ENCODE measurements around the gene EIPR1.

The EIPR1 gene

GRCh38 chr2:3256605-3257004, 121.0 kb downstream of the EIPR1 start:
- no peak for DNase-seq (ENCODE audit: low read depth in 2 of 2, low spot score in 1 of 2)

GRCh38 chr2:3256157-3256556, 121.5 kb downstream of the EIPR1 start:
- no peak for DNase-seq (ENCODE audit: low read depth in 2 of 2, low spot score in 1 of 2)

DNA sequence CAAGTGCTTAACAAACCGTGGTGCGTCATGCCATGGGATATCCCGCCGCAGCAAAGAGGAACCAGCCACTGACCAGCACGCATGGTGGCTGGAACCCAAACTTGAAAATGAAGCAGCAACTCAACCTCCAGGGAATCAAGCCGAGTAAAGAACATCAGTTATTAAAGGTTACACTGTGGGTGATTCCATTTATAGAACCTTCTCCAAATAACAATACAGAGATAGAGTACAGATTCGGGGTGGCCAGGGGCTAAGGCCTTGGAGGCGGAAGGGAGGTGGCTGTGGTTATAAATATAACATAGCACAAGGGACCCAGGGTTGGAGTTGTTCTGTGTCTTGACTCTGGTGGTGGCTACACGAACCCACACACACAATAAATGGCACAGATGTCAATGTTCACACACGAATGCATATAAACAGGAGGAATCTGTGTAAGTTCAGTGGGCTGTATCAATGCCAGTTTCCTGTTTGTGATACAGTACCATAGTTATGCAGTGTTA, 123.1 kb downstream of the EIPR1 start:
- DNase-seq (ENCODE audit: low read depth in 2 of 2, low spot score in 1 of 2): no peak

- DNase-seq (ENCODE audit: low read depth in 2 of 2, low spot score in 1 of 2): no peak
These were observed 123.6 kb downstream of the EIPR1 start for GRCh38 chr2:3253913-3254441.

- DNase-seq (ENCODE audit: low read depth in 2 of 2, low spot score in 1 of 2): no peak
These were observed 125.7 kb downstream of the EIPR1 start for GRCh38 chr2:3251946-3252345.

GRCh38 chr2:3249476-3249962, 128.1 kb downstream of the EIPR1 start:
- DNase-seq (ENCODE audit: low read depth in 2 of 2, low spot score in 1 of 2): no peak

DNA sequence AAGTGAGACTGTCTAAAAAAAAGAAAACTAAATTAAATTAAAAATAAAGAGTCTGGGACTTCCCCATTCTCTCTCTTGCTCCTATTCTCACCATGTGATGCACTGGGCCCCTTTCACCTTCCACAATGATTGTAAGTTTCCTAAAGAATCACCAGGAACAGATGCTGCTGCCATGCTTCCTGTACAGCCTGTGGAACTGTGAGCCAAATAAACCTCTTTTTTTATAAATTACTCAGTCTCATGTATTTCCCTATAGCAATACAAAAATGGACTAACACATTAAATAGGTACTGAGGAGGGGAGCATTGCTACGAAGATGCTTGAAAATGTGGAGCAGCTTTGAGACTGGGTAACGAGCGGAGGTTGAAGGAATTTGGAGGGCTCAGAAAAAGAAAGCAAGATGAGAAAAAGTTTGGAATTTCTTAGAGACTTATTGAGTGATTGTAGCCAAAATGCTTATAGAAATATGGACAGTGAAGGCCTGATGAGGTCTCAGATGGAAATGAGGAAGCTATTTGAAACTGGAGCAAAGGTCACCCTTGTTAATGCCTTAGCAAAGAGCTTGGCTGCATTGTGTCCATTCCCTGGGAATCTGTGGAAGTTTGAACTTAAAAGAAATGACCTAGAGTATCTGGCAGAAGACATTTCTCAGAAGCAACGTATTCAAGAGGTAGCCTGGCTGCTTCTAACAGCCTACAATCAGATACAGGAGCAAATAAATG, 128.7 kb downstream of the EIPR1 start:
- DNase-seq (ENCODE audit: low read depth in 2 of 2, low spot score in 1 of 2): no peak

DNA sequence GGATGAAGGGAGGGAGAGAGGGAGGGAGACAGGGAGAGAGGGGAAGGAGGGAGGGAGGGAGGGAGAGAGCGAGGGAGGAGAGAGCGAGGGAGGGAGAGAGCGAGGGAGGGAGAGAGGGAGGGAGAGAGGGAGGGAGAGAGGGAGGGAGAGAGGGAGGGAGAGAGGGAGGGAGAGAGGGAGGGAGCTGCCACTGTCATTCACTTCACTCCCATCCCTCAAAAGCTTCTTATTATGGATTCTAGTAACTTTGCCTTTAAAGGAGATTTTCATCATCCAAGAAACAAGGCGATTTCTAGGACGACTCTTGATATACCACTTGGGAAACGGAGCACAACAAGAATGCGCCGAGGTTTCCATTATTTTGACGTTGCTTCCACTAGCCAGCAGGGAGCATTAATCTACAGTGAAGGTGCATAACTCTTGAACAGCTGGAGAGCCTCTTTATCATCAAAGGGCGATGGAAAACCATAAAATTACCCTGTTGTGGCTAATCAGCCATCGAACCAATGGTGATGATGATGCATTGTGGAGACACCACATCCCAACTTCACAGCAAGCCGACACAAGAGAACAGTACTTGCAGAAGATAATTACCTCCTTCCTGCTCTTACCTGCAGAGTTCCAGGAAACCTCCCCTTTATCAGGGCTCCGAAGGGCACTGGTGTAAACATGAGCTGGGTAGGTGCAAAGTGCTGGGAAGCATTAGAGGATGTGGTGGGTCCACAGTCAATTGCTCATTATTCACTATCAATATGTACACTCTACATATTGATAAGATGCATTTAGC, 130.5 kb downstream of the EIPR1 start:
- no peak for DNase-seq (ENCODE audit: low read depth in 2 of 2, low spot score in 1 of 2)

- DNase-seq (ENCODE audit: low read depth in 2 of 2, low spot score in 1 of 2): no peak
These were observed 131.2 kb downstream of the EIPR1 start for GRCh38 chr2:3246406-3246805.

GRCh38 chr2:3244486-3244885, 133.1 kb downstream of the EIPR1 start:
- no peak for DNase-seq (ENCODE audit: low read depth in 2 of 2, low spot score in 1 of 2)

- DNase-seq (ENCODE audit: low read depth in 2 of 2, low spot score in 1 of 2): no peak
These were observed 133.8 kb downstream of the EIPR1 start for GRCh38 chr2:3243804-3244203.

DNA sequence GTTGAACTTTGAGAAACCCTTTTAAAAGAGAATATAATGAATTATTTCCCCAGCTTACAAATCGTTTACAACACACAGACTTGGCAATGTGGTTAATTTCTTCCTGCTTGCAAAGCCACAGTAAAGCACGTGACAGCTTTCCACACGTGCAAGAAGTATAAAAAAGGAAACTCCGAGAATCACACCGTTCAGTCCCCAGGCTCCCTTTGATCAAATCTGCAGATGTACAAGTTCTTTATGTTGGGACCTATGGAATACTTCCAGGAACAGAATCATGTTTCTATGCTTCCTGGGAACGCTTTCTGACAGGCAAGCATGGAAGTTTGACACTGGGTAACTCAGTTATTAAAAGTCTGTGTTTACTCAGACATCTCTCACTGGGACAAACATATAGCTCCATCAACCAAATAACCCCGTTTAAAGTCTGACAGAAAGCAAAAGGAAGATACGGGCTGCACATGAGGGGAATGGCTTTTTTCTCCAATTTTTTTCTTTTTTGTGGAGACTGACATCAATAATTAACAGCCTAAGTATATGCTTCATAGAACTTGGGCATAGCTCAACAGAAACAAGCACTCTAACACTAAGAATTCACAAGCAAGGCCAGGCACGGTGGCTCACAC, 134.8 kb downstream of the EIPR1 start:
- peak in 1 of 2 donors; percentile 17 for DNase-seq (ENCODE audit: low read depth in 2 of 2, low spot score in 1 of 2)

DNA sequence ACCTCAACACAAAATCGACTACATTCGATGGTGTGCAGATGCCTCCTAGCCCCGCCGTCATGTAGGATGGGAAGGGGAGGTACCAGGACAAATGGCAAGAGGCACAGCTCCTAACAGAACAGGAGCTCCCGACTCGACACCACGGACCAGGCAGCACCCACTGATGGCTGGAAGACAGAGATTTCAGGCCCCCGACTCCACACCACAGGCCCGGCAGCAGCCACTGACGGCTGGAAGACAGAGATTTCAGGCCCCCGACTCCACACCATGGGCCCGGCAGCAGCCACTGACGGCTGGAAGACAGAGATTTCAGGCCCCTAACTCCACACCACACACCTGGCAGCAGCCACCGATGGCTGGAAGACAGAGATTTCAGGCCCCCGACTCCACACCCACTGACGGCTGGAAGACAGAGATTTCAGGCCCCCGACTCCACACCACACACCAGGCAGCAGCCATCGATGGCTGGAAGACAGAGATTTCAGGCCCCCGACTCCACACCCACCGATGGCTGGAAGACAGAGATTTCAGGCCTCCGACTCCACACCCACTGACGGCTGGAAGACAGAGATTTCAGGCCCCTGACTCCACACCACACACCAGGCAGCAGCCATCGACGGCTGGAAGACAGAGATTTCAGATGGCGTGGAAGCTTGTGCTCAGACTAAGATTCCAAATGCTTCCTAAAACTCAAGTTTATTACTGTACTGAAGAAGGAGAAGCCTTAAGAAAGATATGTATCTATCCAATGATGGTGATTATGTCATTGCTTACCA, 135.5 kb downstream of the EIPR1 start:
- no peak for DNase-seq (ENCODE audit: low read depth in 2 of 2, low spot score in 1 of 2)

DNA sequence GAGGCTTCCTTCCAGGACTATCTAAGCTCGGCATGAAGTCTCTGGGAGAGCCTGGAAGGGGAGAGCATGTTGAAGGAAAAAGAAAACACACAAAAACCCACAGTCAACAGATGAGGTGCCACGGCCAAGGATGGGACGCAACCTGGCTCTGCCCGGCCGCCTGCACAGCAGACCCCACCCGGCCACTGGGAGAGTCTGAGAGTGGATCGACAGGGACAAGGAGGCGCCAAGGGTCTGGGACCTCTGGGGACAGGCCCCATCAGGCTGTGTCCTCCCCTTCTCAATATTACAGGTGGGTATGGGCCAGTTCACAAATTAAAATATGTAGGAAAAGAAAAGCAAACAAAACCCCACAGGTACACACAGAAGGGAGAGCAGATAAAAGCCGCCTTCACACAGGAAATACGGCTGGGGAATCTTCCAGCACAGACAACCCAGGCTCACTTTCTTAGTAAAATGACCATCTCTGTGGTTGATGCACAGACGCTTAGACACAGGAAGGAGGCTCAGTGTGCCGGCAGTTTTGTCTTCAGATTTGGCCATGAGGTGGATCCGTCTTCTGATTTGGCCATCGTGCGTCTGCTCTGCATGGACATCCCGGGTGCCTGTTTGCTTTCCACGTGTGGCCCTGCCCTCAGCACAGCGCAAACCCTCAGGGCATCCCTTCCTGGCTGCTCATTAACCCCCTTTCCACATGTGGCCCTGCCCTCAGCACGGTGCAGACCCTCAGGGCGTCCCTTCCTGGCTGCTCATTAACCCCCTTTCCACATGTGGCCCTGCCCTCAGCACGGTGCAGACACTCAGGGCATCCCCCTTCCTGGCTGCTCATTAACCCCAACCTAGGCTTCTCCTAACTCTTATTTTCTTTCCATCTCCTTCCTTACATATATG, 138.4 kb downstream of the EIPR1 start:
- DNase-seq (ENCODE audit: low read depth in 2 of 2, low spot score in 1 of 2): no peak

GRCh38 chr2:3236300-3237045, 141.1 kb downstream of the EIPR1 start:
- DNase-seq (ENCODE audit: low read depth in 2 of 2, low spot score in 1 of 2): no peak

DNA sequence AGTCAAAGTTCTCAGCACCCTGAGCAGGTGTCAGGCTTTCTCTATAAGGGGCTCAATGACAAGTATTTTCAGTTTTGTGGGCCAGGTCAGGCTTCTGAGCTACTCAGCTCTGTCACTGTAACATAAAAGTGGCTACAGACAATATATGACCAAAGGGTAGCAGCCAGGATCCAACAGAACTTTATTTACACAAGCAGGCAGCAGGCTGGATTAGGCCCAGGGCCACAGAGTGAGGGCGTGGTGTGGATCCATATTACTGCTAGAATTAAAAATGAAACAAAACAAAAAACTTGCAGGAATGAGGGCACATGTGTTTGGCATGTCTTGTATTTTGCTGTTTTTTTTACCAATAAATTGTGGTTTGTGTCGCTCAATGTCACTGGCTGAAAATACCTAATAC, 143.7 kb downstream of the EIPR1 start:
- DNase-seq (ENCODE audit: low read depth in 2 of 2, low spot score in 1 of 2): no peak

DNA sequence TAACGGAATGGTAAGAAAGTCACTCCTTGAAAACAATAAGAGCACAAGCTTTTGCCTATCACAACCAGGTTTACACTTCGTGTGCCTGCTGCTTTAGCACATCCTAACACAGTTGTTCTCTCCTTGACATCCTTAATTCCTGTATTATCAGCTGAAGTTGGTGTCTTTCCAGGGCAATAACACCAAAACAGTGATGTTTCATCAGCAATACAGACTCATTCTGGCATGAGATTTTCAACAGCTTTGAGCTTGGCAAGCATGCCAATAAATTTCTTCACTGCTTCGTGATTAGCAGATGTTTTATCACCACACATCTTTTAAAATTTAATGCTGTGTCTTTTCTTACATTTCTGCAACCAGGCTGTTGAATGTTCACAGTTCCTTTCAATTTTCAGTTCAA, 148.4 kb downstream of the EIPR1 start:
- DNase-seq (ENCODE audit: low read depth in 2 of 2, low spot score in 1 of 2): no peak

- no peak for DNase-seq (ENCODE audit: low read depth in 2 of 2, low spot score in 1 of 2)
These were observed 152.9 kb downstream of the EIPR1 start for GRCh38 chr2:3224681-3225080.
